GM18499 (cell line): Measurements from ENCODE around the gene PTPRK.

Source experiments
- ATAC-seq: cut with Tn5 transposase; IDR thresholded peaks from one replicate; pipeline ENCODE4 v1.9.1; 2021; ENCODE audit warnings: moderate number of reproducible peaks; ENCODE audit not compliant: insufficient read depth, unreplicated experiment

The PTPRK gene

DNA sequence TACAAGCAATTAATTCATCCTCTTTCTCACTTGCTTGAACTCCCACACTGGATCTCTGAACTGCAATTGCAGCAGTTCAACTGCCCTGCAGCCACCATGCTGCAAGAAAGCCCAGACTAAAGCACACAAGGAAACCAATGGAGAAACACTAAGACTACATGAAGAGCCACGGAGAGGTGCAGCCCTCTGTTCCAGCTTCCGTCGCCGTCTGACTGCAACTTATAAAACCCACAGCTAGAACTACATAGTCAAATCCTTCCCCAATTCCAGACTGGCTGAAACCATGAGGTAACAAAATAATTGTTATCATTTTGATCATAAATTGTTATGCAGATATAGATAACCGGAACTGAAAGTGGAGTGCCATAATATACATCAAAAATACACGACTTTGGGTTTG is 598.4 kb downstream of the PTPRK start:
- ATAC-seq: no peak

DNA sequence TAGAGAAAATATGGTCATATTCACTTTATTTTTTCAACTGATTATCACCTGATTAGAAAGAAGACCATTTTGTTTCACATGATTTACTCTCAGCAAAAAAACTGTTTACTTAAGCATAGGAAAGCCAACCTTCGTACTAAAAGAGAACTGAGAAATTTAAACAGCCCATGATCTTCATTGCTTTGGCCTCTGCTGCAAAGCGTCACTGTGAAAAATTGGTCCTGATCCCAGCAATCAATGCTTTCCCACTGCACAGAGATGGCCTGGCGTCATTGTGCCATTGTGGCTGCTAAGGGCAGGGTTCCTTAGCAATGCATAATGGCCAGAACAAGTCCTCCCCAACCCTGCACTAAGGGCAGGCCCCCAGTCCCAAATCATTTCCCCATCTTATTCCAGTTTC is 599.6 kb downstream of the PTPRK start:
- no peak for ATAC-seq
